ENCODE measurements around the gene INSIG2.
A peak's percentile ranks its signal among the peaks of the same experiment; 100 is the strongest.

Gene INSIG2

DNA sequence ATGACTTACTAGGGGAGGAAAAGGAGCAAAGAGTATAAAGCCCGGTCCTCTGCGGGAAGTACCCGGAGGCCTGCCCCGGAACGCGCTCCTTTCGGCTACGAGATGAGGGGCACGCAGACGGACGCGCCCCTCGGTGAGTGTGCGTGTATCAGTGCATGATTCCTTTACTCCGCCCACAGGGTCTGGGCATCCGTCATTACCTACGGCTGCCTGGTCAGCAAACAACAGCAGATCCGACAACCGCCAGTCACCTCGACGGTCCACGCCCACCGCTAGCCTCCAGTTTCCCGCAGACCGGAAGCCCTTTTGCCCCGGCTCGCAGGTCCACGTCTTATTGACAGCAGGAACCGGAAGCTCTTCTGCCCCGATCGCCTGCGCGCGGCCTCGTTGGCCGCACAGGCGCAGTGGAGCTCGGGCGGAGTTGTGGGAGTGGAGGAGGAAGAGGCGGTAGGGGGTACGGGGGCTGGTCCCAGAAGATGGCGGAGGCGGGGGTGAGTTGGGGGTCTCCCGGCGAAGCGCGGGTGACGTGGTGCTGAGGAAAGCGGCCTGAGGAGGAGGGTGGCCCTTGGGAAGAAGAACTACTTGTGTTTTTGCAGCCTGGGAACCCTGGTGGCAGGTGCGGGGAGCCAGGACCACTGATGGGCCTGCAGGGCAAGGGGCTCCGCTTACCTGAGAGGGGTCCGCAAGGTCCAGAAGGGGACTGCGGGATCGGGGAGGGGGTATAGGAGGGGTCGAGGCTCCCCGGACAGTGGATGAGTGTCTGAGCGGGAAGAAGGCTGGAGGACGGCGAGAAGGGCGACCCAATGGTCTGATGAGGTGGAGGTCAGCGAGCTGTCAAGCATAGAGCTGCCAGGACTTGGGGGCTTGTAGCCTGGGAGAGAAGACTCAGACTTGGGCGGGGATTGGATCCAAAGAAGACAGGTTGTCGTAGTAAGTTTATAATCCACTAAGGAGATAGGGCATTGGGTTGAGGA lies at the start of gene INSIG2:
Gene INSIG2 (plus strand): TSS at position 421 of the 974 bp plus-strand sequence. CDS start 8,086 bp downstream, outside the sequence.
- peak; percentile 88 for DNase-seq

GRCh38 chr2:118040891-118041290 lies 47.4 kb upstream of the INSIG2 start:
- DNase-seq = no peak

- no peak for DNase-seq
Observed at GRCh38 chr2:118044103-118044716, 44.1 kb upstream of the INSIG2 start.

DNA sequence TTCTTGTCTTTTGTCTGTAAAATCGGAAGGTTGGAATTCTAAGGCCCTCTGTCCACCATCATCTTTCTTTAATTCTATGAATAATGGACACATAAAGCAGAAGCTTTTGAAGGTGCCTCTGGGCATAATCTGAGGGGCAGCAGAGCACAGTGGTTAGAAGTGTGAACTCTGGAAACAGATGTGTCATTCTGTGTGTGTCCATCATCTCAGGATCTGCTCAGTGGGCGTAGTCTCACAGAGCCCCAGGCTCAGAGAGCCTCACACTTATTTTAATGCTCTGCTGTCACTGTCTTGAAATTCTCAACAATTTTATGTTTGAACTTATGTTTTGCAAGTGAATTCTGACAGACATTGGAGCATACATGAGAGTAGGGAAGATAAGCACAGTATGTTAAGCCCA lies 43.4 kb upstream of the INSIG2 start:
- no peak for DNase-seq

DNA sequence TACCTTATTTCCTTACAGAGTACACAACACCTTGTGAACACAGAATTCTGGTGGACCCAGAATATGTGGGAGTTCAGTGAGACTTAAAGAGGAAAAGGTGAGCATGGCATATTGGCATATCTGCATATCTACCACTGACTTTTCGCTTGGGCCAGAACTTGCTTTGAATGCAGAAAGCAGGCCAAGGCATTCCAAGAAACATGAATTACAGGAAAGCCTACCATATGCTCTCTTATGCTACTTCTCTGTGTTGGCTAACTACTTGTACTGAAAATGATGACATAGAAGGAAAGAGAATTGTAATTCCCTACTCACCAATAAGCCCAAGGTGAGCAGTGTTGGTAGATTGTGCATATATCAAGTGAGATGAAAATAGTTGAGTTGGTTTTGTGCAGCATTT lies 43.0 kb upstream of the INSIG2 start:
- no peak for DNase-seq

- DNase-seq = no peak
Observed at GRCh38 chr2:118046634-118047210, 41.5 kb upstream of the INSIG2 start.

DNA sequence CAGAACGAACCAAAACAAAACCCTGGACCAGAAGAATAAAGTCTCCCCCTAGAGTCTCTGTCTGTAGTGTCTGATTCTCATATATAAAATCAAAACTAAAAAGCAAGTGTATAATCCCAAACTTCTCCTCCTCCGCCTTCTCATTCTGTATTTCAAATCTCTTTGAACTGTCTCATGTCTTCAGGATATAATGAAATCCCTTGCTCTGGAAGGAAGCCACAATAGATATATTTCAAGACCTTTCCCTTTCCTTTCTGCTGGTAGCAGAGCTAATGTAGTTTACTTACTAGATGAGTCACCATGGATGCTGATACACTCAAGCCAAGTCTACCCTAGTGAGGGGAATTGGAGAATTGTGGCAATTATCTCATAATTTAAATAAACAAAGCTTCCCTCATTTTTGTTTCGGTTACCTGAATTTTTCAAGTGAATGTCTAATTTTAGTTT lies 40.9 kb upstream of the INSIG2 start:
- DNase-seq = no peak

DNA sequence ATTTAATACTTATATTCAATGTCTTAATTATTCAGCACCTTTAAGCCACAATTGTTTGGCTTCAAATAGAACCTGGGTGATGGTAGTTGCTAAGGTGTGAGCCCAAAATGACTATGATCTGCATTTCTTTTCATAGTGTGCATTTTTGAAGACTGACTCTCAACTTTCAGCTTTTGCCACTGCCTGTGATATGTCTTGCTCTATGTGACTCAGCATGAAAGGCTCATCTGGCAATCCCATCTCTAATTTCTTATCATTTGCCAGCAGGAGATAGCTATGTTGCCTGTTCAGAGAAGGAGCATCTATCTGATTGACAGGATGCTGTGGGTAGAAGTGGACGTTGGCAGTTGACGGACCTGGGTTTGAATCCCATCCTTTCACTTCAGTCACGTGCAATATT lies 39.9 kb upstream of the INSIG2 start:
- no peak for DNase-seq

- DNase-seq = no peak
Observed at GRCh38 chr2:118049140-118049815, 39.0 kb upstream of the INSIG2 start.

DNA sequence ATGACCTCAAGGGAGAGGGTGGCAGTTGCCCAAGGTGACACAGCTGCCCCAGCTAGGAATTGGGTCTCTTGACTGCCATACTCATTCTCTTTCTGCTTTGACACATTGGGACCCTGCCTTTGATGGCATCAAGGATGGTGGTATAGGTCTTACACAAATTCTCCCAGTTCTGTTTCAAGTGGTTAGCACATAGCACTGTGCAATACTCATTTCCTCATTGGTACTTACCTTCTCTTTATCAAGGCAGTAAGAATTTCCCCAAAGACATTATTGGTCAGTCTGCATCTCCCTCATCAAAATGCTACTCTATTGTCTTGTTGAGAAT lies 38.5 kb upstream of the INSIG2 start:
- no peak for DNase-seq

DNA sequence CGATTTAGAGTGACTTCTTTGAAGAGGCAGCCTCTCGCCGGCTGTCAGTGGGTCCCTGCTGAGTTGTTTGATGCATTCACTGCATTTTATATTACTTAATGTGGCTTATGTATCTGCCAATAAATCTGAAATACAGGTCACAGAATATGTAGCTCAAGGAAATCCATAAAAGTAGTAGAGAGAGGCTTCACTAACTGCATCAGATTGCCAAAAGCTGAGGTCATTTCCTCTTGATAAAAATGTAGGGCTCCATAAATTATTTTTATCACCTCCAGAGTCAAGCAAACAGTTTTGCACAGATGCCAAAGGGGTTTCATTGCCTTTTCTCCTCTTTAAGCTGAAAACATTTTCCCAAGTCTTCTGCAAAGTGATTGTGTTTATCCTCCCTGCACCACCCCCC lies 37.9 kb upstream of the INSIG2 start:
- DNase-seq = no peak

DNA sequence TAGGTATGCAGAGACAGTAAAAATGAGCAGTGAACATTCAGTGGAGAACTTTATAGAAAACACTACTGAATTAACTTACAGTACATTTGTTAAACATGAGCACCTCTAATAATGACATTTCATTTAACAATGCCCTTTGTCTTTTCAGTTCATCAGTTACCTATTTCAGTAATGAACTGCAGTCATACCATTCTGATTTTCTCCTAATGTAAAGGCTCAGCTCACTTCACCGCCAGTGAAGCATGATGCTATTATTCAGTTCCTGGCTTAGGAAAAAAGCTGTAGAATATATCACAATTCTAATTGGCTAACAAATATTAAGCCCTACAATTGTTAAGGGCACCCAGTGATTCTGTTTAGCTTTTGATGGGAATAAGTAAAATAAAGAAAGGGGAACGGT lies 37.3 kb upstream of the INSIG2 start:
- no peak for DNase-seq

GRCh38 chr2:118051826-118052358 lies 36.4 kb upstream of the INSIG2 start:
- DNase-seq = no peak

- no peak for DNase-seq
Observed at GRCh38 chr2:118052474-118052873, 35.8 kb upstream of the INSIG2 start.

- DNase-seq = no peak
Observed at GRCh38 chr2:118053681-118054080, 34.6 kb upstream of the INSIG2 start.

GRCh38 chr2:118054213-118055008 lies 33.9 kb upstream of the INSIG2 start:
- DNase-seq = no peak

- no peak for DNase-seq
Observed at GRCh38 chr2:118055512-118056164, 32.6 kb upstream of the INSIG2 start.

DNA sequence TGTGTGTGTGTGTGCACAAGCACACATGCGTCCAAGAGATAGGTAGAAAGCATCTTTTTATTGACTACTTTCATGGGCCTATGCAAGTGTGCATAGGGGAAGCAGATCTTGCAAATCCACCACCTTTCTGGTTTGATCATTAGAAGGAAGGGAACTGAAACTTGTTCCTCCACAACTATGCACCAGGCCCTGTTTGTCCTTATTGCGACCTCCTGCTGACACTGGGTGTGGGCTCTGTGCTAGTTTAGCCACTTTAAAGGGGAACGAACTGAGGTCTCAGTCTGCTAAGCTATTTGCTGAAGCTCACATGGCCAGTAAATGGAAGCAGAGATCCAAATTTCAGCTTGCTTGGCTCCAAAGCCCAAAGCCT lies 32.1 kb upstream of the INSIG2 start:
- DNase-seq = no peak

DNA sequence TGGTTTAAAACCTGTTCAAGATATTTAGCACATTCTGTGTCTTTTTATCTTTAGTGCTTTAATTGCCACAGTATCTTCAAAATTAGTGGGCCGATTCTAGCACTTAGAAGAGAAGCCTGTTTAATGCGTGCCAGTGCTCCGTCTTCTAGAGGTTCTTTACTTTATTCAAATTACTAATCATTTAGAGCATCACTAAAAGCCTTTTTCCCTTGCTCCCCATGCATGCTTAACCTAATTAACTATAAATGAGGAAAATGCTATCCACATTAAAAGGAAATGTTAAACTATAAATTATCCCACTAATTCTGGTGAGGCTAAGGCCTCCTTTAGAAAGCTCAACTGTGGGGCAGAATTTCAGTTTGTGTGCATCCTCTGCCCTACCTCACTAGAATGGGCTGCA lies 31.5 kb upstream of the INSIG2 start:
- no peak for DNase-seq

- DNase-seq = no peak
Observed at GRCh38 chr2:118058951-118059350, 29.3 kb upstream of the INSIG2 start.

GRCh38 chr2:118059919-118060478 lies 28.3 kb upstream of the INSIG2 start:
- no peak for DNase-seq
